Tibial nerve (tissue), 3 donors: ENCODE results near the gene ADIPOR2.

Source experiments
- CTCF ChIP-seq, 5 experiments: fragments of 200-600 bp in 3 of 5; fragments of 450-650 bp in 2 of 5; sonication (generic) in 3 of 5; IDR thresholded peaks; one replicate each; pipeline ENCODE4 v1.5.1; 2016 to 2019; ENCODE audit warnings: antibody characterized with exemption in 5 of 5, mild to moderate bottlenecking in 3 of 5, moderate library complexity in 2 of 5
- POLR2A ChIP-seq, 2 donors: fragments of 450-650 bp; IDR thresholded peaks; one replicate each; pipeline ENCODE4 v1.6.1; 2017; ENCODE audit warnings: antibody characterized with exemption in 2 of 2, mild to moderate bottlenecking in 2 of 2, moderate library complexity in 2 of 2

- no peak for TF ChIP-seq CTCF (IDR thresholded peaks at IDR 0.05)
- TF ChIP-seq POLR2A (IDR thresholded peaks at IDR 0.05): no peak
Measured at GRCh38 chr12:1643043-1643442, 47.8 kb upstream of the ADIPOR2 start.
